Thyroid gland (tissue), 4 donors: ENCODE data around the gene DMGDH.

Experiments used
- CTCF ChIP-seq, 6 experiments: fragments of 200-600 bp in 3 of 6; fragments of 450-650 bp in 3 of 6; sonication (generic) in 3 of 6; IDR thresholded peaks; one replicate each; pipeline ENCODE4 v1.5.1; 2016 to 2019; ENCODE audit warnings: antibody characterized with exemption in 6 of 6, mild to moderate bottlenecking in 2 of 6, inconsistent platforms in 1 of 6, moderate library complexity in 1 of 6
- POLR2A ChIP-seq, 2 donors: fragments of 450-650 bp; IDR thresholded peaks; one replicate each; pipeline ENCODE4 v1.6.1; 2017; ENCODE audit warnings: antibody characterized with exemption in 2 of 2, mild to moderate bottlenecking in 2 of 2, moderate library complexity in 1 of 2

GRCh38 chr5:79023348-79023747 is 46.1 kb downstream of the DMGDH start:
- TF ChIP-seq CTCF (IDR thresholded peaks at IDR 0.05) (no peak), POLR2A (IDR thresholded peaks at IDR 0.05) (no peak)
